Ectodermal cell (in vitro differentiated cells): ENCODE results near the gene CTSD.

Experiments used
- H3K27ac ChIP-seq: 2 replicates; pipeline ENCODE4 v1.7.0; 2013; ENCODE audit warnings: mild to moderate bottlenecking, low read depth, low read length; ENCODE audit not compliant: insufficient read depth, poor library complexity, severe bottlenecking
- H3K27me3 ChIP-seq: 2 replicates; pipeline ENCODE4 v1.7.0; 2013; ENCODE audit warnings: mild to moderate bottlenecking, low read length; ENCODE audit not compliant: insufficient read depth, control insufficient read depth, poor library complexity, severe bottlenecking
- H3K36me3 ChIP-seq: one replicate; pipeline ENCODE4 v1.7.0; 2013; ENCODE audit warnings: low read length; ENCODE audit not compliant: control insufficient read depth, insufficient read depth
- H3K4me1 ChIP-seq: one replicate; pipeline ENCODE4 v1.7.0; 2013; ENCODE audit warnings: low read length; ENCODE audit not compliant: control insufficient read depth, insufficient read depth
- H3K4me3 ChIP-seq: 2 replicates; pipeline ENCODE4 v1.7.0; 2013; ENCODE audit warnings: low read depth, low read length, control low read depth; ENCODE audit not compliant: insufficient read depth
- H3K9me3 ChIP-seq: 2 replicates; pipeline ENCODE4 v1.7.0; 2013; ENCODE audit warnings: mild to moderate bottlenecking, low read length, moderate library complexity; ENCODE audit not compliant: control insufficient read depth
- WGBS, 2 experiments: methylation state at CpG; one replicate each; pipeline ENCODE4 v1.1.7; 2013; ENCODE audit warnings: missing lambda C conversion rate in 2 of 2; 5-methylcytosine and 5-hydroxymethylcytosine counted together

CTSD gene

GRCh38 chr11:1797391-1798125, 33.8 kb upstream of the CTSD start:
- WGBS, 2 experiments, result 94 to 96% methylated on average over 14 of the region's 14 CpGs
- Histone ChIP-seq H3K9me3 (no peaks in the 10 kb centered on the region), H3K27ac (no peak overlapping the region), H3K4me1 (no peaks in the 10 kb centered on the region), H3K27me3 (no peaks in the 10 kb centered on the region), H3K36me3 (no peaks in the 10 kb centered on the region), H3K4me3 (no peak overlapping the region)

GRCh38 chr11:1796413-1797011, 32.8 kb upstream of the CTSD start:
- no peaks in the 10 kb centered on the region for H3K9me3 ChIP-seq
- H3K4me3 ChIP-seq, result no peak overlapping the region
- H3K4me1 ChIP-seq, result no peaks in the 10 kb centered on the region
- H3K27me3 ChIP-seq, result no peaks in the 10 kb centered on the region
- H3K36me3 ChIP-seq, result no peaks in the 10 kb centered on the region
- H3K27ac ChIP-seq, result no peak overlapping the region
- WGBS, 2 experiments, result 81 to 85% methylated on average over 12 of the region's 12 CpGs

- H3K9me3 ChIP-seq, result no peaks in the 10 kb centered on the region
- H3K4me3 ChIP-seq, result no peak overlapping the region
- H3K36me3 ChIP-seq, result no peaks in the 10 kb centered on the region
- H3K27ac ChIP-seq, result no peak overlapping the region
- no peaks in the 10 kb centered on the region for H3K27me3 ChIP-seq
- WGBS, 2 experiments, result 91 to 100% methylated on average over 3 of the region's 3 CpGs
- no peaks in the 10 kb centered on the region for H3K4me1 ChIP-seq
These were observed 29.4 kb upstream of the CTSD start for GRCh38 chr11:1793081-1793480.

- no peaks in the 10 kb centered on the region for H3K4me1 ChIP-seq
- H3K36me3 ChIP-seq, result no peaks in the 10 kb centered on the region
- no peaks in the 10 kb centered on the region for H3K9me3 ChIP-seq
- H3K27me3 ChIP-seq, result no peaks in the 10 kb centered on the region
- 92 to 94% methylated on average over 12 of the region's 12 CpGs for WGBS, 2 experiments
- H3K27ac ChIP-seq, result no peak overlapping the region
- H3K4me3 ChIP-seq, result no peak overlapping the region
These were observed 28.7 kb upstream of the CTSD start for GRCh38 chr11:1792461-1792860.

- WGBS, 2 experiments, result 93 to 94% methylated on average over 6 of the region's 6 CpGs
- no peak overlapping the region for H3K4me3 ChIP-seq
- H3K4me1 ChIP-seq, result no peaks in the 10 kb centered on the region
- H3K27me3 ChIP-seq, result no peaks in the 10 kb centered on the region
- no peaks in the 10 kb centered on the region for H3K9me3 ChIP-seq
- no peak overlapping the region for H3K27ac ChIP-seq
- no peaks in the 10 kb centered on the region for H3K36me3 ChIP-seq
These were observed 28.2 kb upstream of the CTSD start for GRCh38 chr11:1791912-1792311.

- H3K4me1 ChIP-seq, result no peaks in the 10 kb centered on the region
- no peaks in the 10 kb centered on the region for H3K36me3 ChIP-seq
- WGBS, 2 experiments, result 91 to 94% methylated on average over 4 of the region's 4 CpGs
- no peaks in the 10 kb centered on the region for H3K9me3 ChIP-seq
- no peaks in the 10 kb centered on the region for H3K27me3 ChIP-seq
- H3K4me3 ChIP-seq, result no peak overlapping the region
- no peak overlapping the region for H3K27ac ChIP-seq
These were observed 22.7 kb upstream of the CTSD start for GRCh38 chr11:1786466-1786865.

- Histone ChIP-seq H3K4me3 (no peak overlapping the region), H3K4me1 (no peaks in the 10 kb centered on the region), H3K27ac (no peak overlapping the region), H3K27me3 (no peaks in the 10 kb centered on the region), H3K9me3 (no peaks in the 10 kb centered on the region), H3K36me3 (no peaks in the 10 kb centered on the region)
- WGBS, 2 experiments, result 74 to 76% methylated on average over 21 of the region's 21 CpGs
These were observed 22.2 kb upstream of the CTSD start for GRCh38 chr11:1785749-1786413.

- 89 to 91% methylated on average over 23 of the region's 23 CpGs for WGBS, 2 experiments
- Histone ChIP-seq H3K4me3 (no peak overlapping the region), H3K36me3 (no peaks in the 10 kb centered on the region), H3K9me3 (no peaks in the 10 kb centered on the region), H3K27me3 (no peaks in the 10 kb centered on the region), H3K27ac (no peak overlapping the region), H3K4me1 (no peaks in the 10 kb centered on the region)
These were observed 21.3 kb upstream of the CTSD start for GRCh38 chr11:1784761-1785650.

GRCh38 chr11:1783725-1784529, 20.2 kb upstream of the CTSD start:
- H3K4me3 ChIP-seq, result no peak overlapping the region
- no peaks in the 10 kb centered on the region for H3K9me3 ChIP-seq
- 88 to 91% methylated on average over 24 of the region's 24 CpGs for WGBS, 2 experiments
- no peaks in the 10 kb centered on the region for H3K36me3 ChIP-seq
- no peaks in the 10 kb centered on the region for H3K4me1 ChIP-seq
- H3K27ac ChIP-seq, result no peak overlapping the region
- H3K27me3 ChIP-seq, result no peaks in the 10 kb centered on the region
